CD4-positive, alpha-beta T cell treated with Interleukin-15 for 4 hours (primary cell): Measurements from ENCODE around the gene HS6ST2.

ENCODE experiments used
- DNase-seq: peaks from one replicate; pipeline ENCODE4 v3.0.0-alpha.2; 2020; ENCODE audit warnings: low spot score

HS6ST2 gene

DNA sequence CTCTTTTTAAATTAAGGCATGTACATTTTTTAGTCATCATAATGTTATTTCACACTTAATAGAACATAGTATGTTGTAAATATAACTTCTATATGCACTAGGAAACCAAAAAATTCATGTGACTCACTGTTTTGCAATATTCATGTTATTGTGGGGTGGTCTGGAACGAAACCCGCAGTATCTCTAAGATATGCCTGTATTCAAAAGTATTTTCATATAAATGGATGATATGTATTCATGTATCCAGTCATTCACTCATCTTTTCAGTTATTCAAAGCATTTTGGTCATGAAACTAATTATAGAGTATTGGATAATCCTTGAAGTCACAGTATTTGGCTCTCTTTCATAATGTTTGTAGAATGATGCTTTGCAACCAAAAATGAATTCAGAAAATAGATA, 168.1 kb downstream of the HS6ST2 start:
- DNase-seq, result no peak

DNA sequence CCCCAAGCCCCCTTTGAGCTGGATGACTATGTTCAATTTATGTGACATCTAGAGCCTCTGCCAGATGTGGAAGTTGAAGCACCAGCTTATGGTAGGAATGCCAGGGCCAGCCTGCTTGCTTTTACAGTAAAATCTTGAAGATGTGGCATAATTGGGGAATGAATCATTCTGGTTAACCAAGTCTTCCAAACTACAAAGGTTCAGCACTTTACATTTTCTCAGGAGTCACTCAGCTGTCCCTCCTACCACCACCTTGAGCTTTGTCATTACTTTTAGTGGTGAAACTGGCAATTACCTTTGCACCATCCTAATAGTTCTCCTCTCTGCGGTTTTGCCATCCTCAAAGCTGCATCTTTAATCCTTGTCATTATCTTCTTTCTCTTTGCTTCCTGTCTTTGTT, 172.2 kb downstream of the HS6ST2 start:
- no peak for DNase-seq

DNA sequence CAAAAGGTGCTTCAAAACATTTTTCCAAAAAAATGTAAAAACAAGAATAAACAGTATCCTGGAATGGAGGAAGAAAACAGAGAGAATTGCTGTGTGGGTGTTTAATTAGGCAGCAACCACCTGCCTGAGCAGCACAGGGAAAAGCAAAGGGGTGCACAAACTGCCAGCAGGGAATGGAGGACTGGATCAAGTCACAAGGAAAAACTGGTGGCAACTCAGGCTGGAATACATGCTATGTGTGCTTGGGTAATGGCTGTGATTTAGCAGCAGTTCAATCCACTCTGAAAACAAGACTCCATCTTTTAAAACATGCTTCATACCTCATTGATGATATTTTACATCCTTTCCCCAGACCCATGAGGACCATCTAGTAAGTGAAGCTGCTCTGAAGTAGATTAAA, 179.5 kb downstream of the HS6ST2 start:
- no peak for DNase-seq

DNA sequence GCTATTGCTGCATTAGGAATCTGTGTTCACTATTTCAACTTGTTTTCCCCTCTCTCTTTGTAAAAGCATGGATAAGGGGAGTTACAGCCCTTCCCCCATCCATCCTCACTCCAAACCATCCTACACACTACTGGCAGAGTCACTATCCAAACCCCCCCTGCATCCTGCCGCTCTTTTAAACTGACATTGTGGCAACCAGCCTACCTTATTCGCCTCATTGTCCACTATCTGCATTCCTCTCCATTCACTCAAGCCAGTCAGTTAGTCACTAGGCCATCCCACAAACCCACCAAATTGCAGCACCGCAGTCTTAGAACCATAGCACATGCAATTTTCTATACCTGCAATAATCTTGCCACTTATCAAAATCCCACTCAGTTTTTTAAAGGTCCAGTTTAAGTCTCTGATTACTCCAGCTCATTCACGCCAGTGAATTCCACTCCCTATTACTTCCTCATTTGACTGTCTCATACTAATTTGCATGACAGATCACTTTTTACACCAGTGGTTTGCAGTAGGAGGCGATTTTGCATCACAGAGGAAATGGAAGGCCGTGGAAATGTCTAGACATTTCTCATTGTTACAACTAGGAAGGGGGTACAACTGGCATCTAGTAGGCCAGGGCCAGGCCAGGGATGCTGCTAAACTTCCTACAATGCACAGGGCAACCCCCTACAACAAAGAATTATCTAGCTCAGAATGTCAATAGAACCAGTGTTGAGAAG, 181.8 kb downstream of the HS6ST2 start:
- no peak for DNase-seq

DNA sequence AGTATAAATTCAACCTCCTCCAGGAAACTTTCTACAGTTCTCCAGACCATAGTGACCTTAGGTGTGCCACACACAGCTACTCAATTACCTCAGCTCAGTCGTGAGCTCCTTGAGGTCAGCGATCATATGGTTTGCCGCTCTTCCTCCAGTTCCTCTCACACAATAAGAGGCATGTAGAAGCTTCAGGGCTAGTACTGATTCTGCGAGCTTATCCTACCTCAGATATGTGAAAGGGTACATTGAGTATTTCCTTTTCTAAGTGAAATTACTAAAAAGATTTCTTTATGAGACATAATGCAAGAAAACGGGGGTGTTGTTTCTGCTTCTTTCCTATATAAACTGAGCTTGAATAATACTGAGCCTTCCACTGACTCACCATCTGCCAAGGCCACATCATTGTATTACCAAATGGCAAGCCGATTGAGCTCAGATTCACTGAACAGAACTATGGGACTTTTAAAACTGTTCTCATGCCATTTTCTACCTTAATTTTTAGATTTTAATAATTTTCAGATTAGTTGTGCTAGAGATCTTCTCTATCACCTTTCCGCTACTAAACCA, 183.1 kb downstream of the HS6ST2 start:
- DNase-seq, result no peak

DNA sequence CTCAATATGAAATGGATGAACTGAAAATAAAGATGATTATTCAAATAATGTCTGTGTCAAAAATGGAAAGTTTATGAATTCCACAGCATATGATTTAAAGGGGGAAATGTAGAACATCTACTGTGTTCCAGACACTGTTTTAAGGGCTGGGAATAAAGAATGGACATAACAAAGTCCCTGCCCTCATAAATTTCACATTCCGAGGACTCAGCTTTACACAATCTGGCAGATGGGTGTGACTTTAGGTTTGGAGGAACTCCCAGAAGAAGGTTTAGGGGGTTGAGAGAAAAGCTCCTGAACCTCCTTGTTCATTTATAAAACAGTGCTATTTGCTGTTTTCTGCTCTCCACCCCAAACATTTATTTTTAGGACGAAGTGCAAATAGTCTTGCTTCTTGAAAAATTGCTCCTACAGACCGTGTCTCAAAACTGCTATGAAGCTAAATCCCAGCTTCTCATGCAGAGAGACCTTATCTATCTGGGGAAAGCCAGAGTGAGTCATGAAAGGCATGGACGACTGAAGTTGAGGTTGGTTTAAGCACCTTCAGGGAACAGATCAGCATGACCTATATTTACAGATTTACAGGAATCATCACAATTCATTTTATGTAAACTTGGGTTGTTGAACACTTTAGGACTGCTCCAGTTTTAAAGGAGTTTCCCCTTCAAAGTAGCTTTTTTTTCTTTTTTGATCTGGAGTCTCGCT, 184.3 kb downstream of the HS6ST2 start:
- DNase-seq, result no peak

DNA sequence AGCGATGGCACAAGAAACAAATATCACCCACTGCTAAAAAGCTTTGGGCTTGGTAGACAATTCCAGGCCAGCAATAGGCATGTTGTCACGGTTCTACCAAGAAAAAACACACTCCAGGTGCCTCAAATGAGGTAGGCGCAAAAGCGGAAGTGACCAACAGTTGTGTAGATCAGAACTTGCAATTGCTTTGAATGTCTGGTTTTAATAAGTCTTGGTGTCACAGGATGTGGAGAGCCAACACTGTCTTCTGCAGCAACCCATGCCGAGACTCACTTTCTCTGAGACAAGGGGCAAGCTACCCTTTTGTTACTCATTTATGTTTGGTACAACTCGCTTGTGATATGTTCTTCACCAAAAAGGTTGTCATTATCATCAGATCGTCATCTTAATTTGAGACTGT, 188.8 kb downstream of the HS6ST2 start:
- no peak for DNase-seq

DNA sequence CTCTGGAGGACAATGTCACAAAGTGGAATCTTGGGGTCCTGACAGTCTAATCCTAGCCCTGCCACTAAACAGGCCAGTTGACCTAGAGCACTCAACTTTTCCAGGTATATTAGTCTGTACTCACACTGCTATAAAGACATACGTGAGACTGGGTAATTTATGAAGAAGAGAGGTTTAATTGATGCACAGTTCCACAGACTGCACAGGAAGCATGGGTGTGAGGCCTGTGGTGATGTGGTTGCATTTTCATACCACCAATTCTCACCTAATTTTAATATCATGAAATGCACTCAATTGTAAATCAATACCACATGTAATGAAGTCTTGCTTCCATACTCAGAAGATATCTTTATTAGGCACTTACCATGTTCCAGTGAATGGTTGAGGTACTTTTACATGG, 192.0 kb downstream of the HS6ST2 start:
- no peak for DNase-seq

DNA sequence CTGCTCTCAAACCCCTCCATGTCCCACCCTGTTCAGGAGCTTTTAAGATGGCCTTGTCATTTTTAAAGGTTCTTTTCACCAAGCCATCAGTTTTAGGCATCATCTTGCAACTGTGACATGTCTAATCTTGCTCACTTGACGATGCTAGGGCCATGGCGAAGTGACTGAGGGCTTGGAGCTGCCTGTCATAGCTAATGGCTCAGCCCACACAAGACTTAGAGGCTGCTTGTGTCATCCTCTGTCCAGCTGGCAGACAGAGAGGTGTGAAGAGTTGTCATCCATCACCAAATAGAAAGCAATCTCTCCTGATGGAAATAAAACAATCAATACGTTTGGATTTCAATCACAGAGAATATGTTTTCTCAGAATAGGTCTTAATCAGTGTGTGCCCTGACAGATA, 194.9 kb downstream of the HS6ST2 start:
- DNase-seq, result no peak

DNA sequence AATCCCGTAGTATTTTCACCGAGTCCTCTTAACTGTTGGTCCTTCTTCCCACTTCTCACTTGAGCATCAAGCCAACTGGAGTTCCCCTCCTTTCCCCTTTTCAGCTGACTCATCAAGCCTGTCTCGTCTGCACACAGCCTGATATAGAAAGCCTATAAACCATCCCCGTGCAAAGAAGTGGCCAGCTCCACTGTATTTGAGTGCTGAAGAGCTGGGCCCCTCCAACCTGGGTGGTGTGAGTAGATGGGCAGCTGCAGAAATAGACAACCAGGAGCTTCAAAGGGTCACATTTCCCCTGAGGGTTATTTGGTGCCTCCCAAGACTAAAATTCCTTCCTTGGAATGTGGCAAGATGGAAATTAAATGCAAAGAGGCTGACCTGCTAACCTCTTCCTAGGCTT, 199.7 kb downstream of the HS6ST2 start:
- DNase-seq, result no peak

DNA sequence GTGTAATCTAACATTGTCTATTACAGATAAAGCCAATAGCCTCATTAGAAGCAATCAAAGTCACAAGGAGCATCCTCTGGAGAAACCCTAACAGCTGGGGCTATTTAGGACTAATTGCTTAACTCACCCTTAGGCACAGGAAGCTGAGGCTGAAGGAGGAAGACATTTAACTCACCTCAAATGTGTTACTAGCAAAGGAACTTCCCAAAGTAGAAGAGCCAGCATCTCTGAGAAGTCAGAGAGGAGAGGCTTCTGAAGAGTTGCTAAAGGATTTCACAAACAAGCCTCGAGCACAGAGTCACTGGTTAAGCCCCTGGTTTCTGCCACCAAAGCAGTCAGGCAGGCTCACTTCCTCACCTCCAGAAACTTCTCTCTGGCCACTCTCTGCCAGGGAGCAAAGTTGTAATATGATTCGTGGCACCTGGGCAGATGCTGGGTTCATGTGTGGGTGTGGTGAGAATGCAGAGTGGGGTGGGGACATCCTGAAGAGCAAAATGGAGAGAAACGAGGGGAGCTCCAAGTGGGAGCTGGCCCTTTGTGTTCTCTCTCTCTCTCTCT, 201.3 kb downstream of the HS6ST2 start:
- no peak for DNase-seq

DNA sequence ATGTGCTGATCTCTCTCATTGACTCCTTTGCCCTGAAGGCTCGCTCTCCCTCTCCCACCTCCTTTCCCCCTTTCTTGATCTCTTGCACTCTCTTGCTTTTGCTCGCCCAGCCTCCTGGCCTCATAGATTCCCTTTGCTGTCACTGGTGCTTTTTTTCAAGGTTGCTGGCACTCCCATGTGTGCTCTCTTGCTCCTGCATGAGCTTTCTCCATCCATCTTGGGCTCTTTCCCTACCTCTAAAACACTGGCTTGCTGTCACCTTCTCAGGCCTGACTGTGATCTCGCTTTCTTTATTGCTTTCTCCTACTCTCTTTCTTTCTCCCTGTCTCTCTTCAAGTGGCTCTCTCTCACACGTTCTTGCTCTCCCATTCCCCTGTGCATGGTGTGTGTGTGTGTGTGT, 202.0 kb downstream of the HS6ST2 start:
- DNase-seq, result no peak

DNA sequence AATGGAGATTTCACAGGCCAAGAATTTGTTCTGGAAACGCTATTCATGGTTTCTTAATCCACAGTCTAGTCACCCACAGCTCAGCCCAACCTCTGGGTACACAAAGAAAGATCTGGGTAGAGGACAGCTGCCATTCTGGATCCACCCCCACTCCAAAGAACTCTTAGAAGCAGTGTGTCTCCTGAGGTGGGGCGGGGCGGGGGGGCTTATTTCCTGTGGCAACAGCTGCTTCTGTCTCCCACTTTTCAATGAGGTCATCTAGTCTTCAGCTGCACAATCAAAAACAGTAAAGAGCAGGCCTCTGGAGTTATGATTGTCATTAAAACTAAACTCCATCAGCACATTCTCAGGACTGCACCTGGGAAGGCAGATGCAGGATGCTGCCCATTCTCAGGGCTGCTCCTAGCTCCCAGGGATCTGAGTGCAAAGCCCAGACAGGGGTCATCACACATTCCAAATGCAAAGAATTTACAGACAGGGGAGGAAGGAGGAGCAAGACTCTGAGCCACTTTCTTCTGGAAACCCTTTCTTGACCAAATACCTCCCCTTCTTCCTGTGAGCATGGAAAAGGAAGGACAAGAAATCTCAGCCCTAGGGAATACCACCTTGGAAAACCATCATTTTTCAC, 207.3 kb downstream of the HS6ST2 start:
- no peak for DNase-seq

DNA sequence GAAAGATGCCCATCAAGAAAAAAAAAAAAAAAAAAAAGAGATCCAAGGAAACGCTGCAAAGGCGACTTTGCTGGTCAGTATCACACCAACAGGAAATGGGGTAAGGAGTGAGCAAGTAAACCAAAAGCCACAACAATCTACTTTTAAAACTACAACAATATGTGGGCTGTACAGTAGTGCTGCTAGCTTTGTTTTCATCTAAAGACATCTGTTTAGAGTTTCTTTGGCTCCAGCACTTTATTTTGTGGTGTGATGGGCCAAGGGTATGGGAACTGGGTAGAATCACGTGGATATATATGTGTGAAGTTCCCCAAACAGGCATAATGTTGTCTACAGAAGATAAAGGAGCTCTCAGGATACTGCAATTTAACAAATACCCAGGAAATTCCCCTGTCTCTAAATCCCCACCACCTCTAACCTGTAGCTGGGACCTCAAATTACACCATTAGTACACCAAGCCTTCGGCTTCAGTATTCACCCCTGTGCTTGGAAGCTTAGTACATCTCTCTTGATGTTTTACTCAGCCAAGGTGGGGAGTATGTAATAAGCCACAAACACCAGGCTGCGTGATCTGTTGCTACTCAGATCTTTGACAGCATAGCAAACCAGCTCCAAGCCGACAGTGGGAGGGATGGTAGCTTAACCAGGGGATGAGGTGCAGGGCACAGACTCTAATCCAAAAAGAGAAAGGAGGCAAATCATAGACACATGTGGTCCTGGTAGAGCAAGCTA, 207.9 kb downstream of the HS6ST2 start:
- no peak for DNase-seq

DNA sequence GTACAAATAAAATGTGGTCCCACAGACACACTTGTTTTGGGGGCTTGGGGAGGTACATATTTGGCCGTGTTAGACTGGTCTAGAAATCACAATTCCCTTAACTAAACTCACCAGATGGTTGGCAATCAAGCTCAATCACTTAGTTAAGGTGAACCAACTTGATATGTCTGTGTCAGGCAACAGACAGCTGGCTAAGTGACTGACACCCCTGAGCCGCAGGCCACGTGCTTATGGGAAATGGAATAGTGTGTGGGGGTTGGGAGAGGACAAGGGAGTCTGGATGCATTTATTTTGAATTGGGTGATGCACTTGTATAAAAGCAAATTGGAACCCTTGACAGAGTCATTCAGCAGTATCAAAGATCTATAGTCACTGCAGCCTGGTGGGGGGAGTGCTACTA, 209.0 kb downstream of the HS6ST2 start:
- DNase-seq, result no peak

DNA sequence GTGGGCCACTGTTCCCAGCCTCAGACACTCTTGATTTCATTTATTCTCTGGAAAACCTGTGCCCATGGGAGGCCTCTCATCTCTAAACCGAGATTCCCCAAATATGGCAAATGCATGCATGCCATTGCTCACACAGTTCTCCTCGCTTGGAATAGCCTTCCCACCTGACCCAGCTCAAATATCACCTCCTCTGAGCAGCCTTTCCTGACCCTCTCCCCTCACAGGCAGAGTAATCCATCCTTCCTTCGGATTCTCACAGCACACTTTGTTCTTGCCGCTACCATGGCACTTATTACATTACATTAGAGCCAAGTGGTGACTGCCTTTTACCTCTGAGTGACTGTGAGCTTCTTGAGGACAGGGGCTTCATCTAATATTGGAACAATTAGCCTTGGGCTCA, 209.5 kb downstream of the HS6ST2 start:
- DNase-seq, result no peak

DNA sequence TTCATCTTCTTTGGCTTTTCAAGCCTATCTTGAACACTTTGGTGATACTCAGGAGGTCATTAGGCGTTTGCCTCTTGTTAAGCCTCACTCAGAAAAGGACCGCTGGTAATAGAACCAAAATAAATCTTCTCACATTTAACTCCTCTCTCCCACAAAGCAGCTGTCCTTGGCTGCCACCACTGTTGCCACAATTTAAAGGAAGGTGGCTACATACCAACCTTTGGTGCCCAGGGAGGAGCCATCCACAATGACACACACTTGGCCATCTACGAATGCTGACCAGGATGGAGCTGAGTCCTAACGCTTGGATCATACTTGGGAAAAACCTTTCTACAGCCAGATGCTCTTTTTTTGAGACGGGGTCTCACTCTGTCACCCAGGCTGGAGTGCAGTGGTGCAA, 210.2 kb downstream of the HS6ST2 start:
- no peak for DNase-seq

DNA sequence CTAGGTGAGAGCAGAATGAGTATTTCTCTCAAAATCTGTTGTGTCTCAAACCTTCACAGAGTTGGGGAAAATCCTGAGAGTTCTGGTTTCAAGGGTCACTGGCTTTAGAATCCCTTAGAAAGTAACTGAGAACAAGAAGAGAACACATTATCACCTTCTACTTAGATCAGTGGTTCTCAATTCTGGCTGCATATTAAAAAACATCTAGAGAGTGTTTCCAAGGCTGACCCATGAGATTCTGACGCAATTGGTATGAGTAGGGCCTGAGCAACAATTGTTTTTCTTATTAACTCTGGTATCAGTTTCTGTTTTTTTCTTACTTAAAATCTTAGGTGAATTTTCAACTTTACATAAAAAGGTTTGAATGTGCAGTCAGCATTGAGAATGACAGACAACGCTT, 212.8 kb downstream of the HS6ST2 start:
- no peak for DNase-seq

DNA sequence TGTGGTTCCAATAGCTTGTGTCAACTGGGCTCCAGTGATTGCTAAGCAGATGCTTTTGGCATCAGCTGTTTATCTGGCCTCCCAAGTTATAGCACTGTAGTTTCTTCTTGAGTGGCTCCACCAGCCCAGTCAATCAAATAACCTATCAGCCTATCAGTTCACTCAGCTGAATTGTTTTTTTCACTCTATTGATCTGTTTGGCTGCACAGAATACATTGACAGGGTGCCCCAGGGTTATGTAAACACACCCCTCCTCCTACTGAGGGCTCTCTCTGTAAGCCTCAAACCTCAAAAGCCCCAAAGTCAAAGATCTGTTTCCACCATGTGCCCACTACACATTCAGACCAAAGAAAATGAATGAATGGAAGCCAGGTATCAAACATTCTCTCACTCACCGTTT, 214.0 kb downstream of the HS6ST2 start:
- no peak for DNase-seq

DNA sequence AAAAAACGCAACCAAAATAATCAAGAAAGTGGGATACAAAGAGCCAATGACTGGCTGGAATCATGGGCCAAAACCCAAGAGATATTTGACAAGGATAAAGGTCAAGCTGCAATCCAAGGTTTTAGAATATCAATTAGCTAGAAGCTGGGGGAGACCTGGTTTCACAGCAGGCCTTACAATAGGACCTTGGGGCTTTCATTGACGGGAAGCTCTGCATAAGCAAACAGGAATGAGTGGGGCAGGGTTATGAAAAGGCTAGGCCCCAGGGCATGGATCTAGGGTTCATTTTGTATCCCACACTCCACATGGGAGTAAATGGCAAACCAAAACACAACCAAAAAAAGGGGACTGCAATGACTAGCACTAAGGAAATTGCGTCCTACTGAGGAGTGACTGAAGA, 215.3 kb downstream of the HS6ST2 start:
- DNase-seq, result no peak

DNA sequence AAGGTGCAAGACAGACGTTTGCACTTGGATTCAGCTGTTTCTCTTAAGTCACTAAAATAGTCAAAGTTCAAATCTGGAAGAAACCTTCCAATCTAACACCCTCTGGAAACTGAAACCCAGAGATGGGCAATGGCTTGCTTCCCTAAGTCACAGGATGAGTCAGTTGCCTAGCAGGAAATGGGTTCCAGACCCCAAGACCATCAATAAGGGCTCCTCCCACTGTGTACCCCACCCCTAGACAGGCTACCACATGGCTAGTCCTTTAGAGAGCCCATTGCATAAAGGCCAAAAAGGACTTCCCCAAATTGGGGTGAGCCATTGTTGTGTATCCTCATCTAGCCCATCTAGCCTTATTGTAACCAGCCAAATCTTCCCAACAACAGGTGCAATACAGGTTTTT, 216.2 kb downstream of the HS6ST2 start:
- DNase-seq, result no peak

DNA sequence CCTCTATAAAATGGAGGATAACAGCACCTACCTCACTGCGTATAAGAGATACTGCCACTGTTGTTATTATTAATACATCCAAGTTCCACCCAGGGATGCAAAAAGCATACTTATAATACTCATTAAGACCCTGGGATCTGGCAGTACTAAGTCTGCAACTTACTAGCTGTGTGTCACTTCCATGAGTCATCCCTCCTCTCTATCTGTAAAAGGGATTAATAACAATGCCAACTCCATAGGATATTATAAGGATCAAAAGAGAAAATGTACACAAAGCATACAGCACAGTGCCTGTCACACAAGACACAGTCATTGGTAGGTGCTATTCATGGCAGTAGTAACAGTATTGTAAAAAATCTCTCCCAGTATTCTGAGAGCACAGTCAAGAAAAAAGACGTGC, 216.7 kb downstream of the HS6ST2 start:
- no peak for DNase-seq
